ENCODE measurements around the gene PLXNA4. TPM values are rescaled to one million over a fixed set of nuclear protein-coding genes. Genes with fewer than 3 reads are reported as not detected.
A peak's percentile ranks its signal among the peaks of the same experiment; 100 is the strongest.

PLXNA4 gene
- total RNA-seq, 1 donor from 2014 or later = 16.2 TPM

DNA sequence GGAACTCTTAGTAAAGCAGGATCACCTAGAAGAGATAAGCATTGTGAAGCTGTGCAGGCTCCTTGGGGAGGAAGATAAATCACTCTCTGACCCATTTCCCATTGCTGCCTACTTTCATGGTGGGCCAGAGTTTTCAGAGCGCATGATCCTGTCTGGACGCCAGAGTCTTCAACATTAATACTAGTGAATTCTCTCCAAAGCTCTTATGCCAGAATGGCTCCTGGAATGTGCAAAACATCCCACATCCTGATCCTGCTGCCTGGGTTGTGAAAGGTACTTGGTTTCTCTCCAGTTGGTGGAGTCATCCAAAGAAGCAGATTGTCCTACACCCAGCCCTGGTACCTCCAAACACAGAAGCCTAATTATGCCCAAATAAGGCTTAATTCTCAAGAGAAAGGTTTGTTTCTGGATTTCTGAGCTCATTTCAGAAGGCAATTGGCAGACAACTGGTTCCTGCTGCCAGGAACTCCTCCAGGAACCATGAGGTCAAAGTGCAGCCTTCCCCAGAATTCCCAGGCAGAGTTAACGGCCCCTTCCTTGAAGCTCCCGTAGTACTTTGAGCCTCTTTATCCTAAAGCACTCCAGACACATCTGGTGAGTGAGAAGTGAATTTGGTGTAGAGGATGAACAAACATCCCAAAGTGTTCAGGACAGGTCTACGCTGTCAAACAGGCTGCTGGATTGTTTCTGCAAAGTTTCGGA, 495.2 kb downstream of the PLXNA4 start:
- H3K27me3 Mint-ChIP-seq (ENCODE audit: unreplicated experiment) = peaks cover 3% of the 10 kb centered on the region

DNA sequence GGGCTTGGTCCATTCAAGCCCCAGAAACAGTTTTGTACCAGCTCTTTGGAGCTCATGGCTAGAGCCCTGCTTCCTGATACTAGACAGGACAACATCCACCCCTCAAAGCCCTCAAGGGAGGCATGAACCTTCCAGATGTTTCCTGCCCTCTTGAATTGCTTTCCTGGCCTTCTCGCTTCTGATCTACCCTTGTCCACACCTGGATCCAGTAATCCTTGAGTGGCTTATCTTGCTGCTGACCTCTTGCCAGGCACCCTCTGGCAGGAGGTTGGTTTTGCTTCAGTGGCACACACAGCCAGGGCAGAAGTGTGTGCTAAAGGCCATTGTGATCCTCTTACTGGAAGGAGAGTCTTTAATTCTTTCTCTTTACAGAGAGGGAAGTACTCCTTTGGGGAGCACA, 495.8 kb downstream of the PLXNA4 start:
- peaks cover 34% of the 10 kb centered on the region for H3K4me1 Mint-ChIP-seq (ENCODE audit: low read depth, unreplicated experiment)
- no peak for DNase-seq
- H3K27ac Mint-ChIP-seq (ENCODE audit: unreplicated experiment) = no peak overlapping the region
- no peak overlapping the region for H3K4me3 Mint-ChIP-seq (ENCODE audit: unreplicated experiment)
- H3K36me3 Mint-ChIP-seq (ENCODE audit: unreplicated experiment) = no peaks in the 10 kb centered on the region
- peaks cover 3% of the 10 kb centered on the region for H3K27me3 Mint-ChIP-seq (ENCODE audit: unreplicated experiment)
- peaks cover 3% of the 10 kb centered on the region for H3K9me3 Mint-ChIP-seq (ENCODE audit: unreplicated experiment)
- TF ChIP-seq, protein P1, sequence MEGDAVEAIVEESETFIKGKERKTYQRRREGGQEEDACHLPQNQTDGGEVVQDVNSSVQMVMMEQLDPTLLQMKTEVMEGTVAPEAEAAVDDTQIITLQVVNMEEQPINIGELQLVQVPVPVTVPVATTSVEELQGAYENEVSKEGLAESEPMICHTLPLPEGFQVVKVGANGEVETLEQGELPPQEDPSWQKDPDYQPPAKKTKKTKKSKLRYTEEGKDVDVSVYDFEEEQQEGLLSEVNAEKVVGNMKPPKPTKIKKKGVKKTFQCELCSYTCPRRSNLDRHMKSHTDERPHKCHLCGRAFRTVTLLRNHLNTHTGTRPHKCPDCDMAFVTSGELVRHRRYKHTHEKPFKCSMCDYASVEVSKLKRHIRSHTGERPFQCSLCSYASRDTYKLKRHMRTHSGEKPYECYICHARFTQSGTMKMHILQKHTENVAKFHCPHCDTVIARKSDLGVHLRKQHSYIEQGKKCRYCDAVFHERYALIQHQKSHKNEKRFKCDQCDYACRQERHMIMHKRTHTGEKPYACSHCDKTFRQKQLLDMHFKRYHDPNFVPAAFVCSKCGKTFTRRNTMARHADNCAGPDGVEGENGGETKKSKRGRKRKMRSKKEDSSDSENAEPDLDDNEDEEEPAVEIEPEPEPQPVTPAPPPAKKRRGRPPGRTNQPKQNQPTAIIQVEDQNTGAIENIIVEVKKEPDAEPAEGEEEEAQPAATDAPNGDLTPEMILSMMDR (IDR thresholded peaks at IDR 0.05; ENCODE audit: partially characterized antibody, unreplicated experiment) = no peak

More for the DNA sequence above, 495.2 kb downstream of the PLXNA4 start:
- H3K4me3 Mint-ChIP-seq (ENCODE audit: unreplicated experiment) = no peak overlapping the region
- H3K36me3 Mint-ChIP-seq (ENCODE audit: unreplicated experiment) = no peaks in the 10 kb centered on the region
- peaks cover 2% of the 10 kb centered on the region for H3K9me3 Mint-ChIP-seq (ENCODE audit: unreplicated experiment)
- TF ChIP-seq, protein P1 (IDR thresholded peaks at IDR 0.05; ENCODE audit: partially characterized antibody, unreplicated experiment) = no peak
- no peak for DNase-seq
- peaks cover 34% of the 10 kb centered on the region for H3K4me1 Mint-ChIP-seq (ENCODE audit: low read depth, unreplicated experiment)
- no peak overlapping the region for H3K27ac Mint-ChIP-seq (ENCODE audit: unreplicated experiment)

DNA sequence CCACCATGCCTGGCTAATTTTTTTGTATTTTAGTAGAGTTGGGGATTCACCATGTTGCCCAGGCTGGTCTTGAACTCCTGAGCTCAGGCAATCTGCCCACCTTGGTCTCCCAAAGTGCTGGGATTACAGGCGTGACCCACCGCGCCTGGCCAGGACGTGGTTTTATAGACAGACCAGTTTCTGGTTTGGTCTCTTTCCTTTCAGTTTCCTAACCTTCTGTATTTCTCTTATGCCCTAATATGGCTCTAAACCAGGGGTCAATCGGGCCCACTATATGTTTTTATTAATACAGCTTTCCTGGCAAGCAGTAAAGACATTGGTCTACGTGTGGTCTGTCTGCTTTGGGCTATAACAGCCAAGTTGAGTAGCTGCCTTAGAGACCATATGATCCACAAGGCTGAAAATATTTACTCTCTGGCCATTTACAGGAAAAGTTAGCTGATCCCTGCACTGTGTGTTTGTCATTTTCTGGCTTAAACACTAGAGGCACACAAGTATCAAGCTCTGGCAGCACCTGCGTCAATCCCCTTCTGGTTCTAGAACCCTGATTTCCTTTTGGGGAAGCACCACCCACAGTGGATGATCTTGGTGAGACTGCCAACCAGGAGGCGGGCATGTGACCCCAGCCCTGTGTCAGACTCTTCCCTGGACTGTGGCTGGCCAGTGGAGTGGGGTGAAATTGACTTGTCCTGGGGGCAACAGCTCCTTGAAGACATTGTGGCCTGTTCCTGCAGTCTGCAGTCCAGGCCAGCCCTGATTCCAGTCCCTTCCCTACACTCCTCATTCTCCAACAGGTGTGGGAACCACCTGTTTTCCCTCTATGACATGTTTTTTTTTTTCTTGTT, 497.2 kb downstream of the PLXNA4 start:
- no peak for DNase-seq
- Mint-ChIP-seq H3K4me1 (ENCODE audit: low read depth, unreplicated experiment) (peaks cover 34% of the 10 kb centered on the region), H3K27ac (ENCODE audit: unreplicated experiment) (no peak overlapping the region), H3K4me3 (ENCODE audit: unreplicated experiment) (no peak overlapping the region), H3K27me3 (ENCODE audit: unreplicated experiment) (peaks cover 8% of the 10 kb centered on the region), H3K36me3 (ENCODE audit: unreplicated experiment) (no peaks in the 10 kb centered on the region), H3K9me3 (ENCODE audit: unreplicated experiment) (peaks cover 7% of the 10 kb centered on the region)
- TF ChIP-seq, protein P1 (IDR thresholded peaks at IDR 0.05; ENCODE audit: partially characterized antibody, unreplicated experiment) = no peak

DNA sequence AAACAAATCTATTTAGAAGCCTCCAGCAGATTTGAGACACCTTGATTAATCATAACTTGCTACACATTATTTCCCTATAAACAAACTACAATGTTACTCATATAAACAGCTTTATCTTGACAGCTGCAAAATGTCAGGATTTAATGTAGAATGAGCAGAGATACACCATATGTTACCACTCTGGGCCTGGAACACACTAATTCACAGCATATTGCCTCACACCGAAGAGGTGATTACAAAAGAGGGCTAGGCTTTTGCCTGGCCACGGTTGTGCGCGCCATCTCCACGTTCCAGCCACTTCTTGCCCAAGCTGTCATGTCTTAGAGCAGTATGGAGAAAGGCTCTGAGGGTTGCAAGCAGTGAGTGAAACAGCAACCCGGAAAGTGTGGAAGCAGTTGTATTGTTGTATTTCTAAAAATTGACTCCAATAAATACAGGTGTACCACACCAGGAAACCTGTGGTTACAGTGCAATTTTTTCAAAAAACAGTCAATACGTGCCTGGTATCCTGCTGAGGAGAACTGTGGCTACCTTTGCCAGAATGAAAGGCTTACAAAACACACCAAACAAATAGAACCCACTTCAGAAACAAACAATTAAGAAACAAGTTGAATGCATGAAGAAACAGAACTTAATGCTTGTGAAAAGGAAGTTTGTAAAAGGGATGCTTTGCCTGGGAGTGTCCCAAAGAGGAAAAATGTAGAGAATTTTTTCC, 498.1 kb downstream of the PLXNA4 start:
- Mint-ChIP-seq H3K27ac (ENCODE audit: unreplicated experiment) (peak overlapping the region; percentile 29), H3K4me1 (ENCODE audit: low read depth, unreplicated experiment) (peaks cover 26% of the 10 kb centered on the region), H3K9me3 (ENCODE audit: unreplicated experiment) (peaks cover 7% of the 10 kb centered on the region), H3K4me3 (ENCODE audit: unreplicated experiment) (no peak overlapping the region), H3K36me3 (ENCODE audit: unreplicated experiment) (no peaks in the 10 kb centered on the region), H3K27me3 (ENCODE audit: unreplicated experiment) (peaks cover 10% of the 10 kb centered on the region)
- no peak for DNase-seq
- TF ChIP-seq, protein P1 (IDR thresholded peaks at IDR 0.05; ENCODE audit: partially characterized antibody, unreplicated experiment) = no peak
